Measurements from ENCODE around the gene TMEM140.

DNA sequence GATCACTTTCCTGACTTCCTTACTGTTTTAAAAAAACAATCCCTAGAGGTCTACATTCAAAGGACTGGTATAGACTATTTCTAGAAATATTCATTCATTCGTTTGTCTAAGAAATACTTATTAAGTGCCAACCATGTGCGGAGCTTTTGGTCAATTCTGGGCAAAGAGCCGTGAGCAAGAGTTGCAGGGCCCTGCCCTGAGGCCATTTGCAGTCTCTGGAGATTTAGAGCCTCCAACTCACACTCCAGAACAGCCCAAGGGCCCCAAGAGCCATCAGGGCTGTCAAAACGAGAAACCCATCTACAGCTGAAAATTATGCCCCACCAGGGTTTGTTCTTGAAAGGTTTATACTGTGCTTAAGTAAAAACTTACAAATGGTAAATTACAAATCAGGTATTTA, 47.3 kb downstream of the TMEM140 start:
- TF ChIP-seq, protein P1, sequence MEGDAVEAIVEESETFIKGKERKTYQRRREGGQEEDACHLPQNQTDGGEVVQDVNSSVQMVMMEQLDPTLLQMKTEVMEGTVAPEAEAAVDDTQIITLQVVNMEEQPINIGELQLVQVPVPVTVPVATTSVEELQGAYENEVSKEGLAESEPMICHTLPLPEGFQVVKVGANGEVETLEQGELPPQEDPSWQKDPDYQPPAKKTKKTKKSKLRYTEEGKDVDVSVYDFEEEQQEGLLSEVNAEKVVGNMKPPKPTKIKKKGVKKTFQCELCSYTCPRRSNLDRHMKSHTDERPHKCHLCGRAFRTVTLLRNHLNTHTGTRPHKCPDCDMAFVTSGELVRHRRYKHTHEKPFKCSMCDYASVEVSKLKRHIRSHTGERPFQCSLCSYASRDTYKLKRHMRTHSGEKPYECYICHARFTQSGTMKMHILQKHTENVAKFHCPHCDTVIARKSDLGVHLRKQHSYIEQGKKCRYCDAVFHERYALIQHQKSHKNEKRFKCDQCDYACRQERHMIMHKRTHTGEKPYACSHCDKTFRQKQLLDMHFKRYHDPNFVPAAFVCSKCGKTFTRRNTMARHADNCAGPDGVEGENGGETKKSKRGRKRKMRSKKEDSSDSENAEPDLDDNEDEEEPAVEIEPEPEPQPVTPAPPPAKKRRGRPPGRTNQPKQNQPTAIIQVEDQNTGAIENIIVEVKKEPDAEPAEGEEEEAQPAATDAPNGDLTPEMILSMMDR (IDR thresholded peaks at IDR 0.05; ENCODE audit: borderline replicate concordance, extremely low read depth, low read length, poor library complexity, severe bottlenecking) = no peak
- no peak for TF ChIP-seq EZH2 (IDR thresholded peaks at IDR 0.05; ENCODE audit: borderline replicate concordance, low read depth, low read length, severe bottlenecking)
